AG08396 (cell line): ENCODE measurements around the gene RABL2A.
"Not testable (repeated sequence)": the region's sequence is repeated elsewhere in the genome, so short reads cannot be mapped to it uniquely, and the experiment has no call there.

Experiments
- DNase-seq: peaks from one replicate; pipeline ENCODE4 v3.0.0; 2012; ENCODE audit warnings: low spot score, mixed read lengths

The RABL2A gene

DNA sequence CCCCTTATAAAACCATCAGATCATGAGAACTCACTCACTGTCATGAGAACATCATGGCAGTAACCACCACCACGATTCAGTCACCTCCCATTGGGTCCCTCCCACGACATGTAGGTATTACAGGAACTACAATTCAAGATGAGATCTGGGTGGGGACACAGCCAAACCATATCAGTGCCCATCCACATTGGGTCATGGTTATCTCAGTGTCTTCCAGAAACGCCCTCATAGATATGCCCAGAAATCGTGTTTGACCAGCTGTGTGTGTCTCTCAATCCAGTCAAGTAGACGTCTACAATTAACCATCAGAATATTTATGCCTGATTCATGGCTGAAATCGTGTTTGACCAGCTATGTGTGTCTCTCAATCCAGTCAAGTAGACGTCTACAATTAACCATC is 17.2 kb upstream of the RABL2A start:
- DNase-seq = not testable (repeated sequence)

DNA sequence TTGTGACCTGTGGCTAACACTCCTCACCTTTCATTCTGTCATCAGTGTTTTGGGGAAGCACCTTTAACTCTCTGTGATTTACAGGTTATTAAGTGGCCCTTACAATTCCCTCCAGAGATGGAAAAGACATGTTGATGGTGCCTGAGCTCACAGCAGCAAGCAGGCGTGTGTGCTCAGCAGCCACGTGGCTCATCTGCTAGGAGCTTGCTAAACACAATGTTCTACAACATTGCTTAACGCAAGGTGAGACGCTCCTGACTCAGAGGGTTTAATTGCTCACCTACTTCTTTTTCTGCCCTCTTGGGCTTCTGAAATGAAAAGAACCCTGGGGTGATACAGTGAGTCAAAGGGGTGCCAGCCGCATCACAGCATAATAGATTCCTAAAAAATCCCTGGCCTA is 6.1 kb upstream of the RABL2A start:
- not testable (repeated sequence) for DNase-seq

DNA sequence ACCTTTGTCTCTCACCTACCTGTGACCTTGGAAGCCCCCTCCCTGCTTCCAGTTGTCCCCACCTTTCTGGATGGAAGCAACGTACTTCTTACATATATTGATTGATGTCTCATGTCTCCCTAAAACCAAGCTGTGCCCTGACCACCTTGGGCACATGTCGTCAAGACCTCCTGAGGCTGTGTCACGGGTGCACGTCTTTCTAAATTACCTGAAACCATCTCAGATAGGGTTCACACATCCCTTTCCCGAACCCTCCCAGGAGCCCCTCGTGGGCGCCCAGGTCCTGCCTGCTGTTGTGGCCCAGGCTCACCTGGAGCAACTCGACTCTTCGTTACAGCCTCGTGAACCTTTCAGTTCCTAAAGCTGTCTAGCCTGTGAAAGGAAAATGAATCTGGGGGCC is 1.2 kb upstream of the RABL2A start:
- DNase-seq = not testable (repeated sequence)

DNA sequence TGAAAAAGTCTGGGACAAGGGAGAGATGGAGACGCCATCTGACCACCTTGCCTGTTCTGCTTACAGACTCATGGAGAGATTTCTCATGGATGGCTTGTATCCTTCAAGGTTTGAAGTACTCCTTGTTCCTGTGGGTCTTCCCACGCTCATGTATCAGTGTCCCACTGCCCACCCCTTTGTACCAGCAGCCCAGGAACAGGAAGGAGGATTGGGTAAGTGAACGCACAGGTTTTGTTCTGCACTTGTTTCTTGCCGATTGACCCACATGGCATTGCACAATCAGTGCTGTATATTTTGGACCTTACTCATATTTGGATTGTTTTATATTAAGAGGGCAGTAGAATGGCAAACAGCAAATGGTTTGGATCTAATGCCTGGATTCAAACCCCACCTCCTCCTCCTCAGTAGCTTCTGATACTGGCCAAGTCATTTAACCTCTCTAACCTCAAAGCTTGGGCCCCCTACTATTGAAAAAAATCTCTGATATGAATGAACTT is 5.8 kb downstream of the RABL2A start:
- not testable (repeated sequence) for DNase-seq

DNA sequence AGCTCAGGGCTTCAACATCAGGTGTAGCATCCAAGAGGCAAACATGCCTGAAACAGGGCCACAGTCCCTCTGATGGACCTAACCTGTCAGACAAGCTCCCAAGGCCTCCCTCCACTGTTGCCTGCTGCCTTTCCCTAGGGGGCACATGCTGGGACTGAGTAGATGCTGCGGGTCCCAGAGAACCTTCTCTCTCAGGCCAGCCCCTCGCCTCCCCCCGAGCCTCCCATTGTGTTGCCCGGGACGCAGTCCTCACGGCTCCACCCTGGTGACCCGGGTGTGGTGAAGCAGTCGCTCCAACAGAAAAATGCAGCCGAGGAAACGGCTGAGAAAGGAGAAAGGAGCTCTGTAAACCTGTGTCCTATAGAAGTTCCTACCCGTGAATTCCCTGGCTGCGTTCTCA is 8.3 kb downstream of the RABL2A start:
- not testable (repeated sequence) for DNase-seq

DNA sequence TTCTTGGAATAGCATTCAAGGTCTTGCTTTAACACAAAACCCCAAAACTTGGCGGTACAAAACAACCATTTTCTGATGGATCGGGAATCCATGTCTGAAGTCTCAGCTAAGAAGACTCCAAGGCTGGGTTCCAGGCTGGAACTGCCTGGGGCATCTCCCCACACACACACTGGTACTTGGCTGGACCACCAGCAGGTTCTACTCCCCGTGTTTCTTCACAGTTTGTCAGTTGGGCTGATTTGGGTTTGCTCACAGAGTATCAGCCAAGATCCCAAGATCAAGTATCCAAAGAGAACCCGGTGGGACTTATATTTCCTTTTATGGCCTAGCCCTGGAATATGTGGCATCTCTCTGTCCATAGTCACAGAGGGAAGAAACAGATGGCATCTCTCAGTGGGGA is 9.2 kb downstream of the RABL2A start:
- not testable (repeated sequence) for DNase-seq

DNA sequence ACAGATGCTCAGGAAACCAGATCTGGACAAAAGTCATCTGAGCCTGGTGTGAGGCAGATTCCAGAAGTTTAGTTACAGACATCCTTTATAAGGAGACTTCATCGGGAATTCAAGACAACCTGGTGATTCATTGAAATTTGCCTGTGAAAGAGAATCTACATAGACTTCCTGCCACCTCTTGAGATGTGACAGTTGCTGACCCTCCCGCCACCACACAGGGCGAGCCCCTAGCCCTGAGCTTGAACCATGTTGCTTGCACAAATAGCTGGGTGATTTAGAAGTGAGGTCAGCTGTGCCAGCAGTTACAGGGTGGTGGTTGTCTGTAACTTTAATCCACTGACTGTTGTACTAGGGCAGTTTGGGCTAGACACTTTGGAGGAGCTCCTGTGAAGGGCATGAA is 11.0 kb downstream of the RABL2A start:
- not testable (repeated sequence) for DNase-seq

DNA sequence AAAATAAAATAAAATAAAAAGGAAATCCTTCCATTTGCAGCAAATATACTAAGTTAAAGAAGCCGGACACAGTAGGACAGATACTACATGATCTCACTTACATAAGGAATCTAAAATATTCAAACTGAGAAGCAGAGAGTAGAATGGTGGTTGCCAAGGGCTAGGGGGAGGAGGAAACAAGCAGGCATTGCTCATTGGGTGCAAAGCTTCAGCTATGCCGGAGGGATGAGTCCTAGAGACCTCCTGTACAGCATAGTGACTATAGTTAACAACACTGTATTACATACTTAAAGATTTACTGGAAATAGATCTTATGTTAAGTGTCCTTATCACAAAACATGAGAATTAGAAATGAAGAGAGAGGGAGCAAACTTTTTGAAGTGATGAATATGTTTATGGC is 19.2 kb downstream of the RABL2A start:
- DNase-seq = not testable (repeated sequence)

DNA sequence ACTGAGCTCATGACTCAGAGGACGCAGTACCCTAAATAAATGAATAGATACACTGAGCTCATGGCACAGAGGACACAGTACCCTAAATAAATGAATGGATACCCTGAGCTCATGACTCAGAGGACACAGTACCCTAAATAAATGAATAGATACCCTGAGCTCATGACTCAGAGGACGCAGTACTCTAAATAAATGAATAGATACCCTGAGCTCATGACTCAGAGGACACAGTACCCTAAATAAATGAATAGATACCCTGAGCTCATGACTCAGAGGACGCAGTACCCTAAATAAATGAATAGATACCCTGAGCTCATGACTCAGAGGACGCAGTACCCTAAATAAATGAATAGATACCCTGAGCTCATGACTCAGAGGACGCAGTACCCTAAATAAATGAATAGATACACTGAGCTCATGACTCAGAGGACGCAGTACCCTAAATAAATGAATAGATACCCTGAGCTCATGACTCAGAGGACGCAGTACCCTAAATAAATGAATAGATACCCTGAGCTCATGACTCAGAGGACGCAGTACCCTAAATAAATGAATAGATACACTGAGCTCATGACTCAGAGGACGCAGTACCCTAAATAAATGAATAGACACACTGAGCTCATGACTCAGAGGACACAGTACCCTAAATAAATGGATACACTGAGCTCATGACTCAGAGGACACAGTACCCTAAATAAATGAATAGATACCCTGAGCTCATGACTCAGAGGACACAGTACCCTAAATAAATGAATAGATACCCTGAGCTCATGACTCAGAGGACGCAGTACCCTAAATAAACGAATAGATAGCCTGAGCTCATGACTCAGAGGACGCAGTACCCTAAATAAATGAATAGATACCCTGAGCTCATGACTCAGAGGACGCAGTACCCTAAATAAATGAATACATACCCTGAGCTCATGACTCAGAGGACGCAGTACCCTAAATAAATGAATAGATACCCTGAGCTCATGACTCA is 24.1 kb downstream of the RABL2A start:
- DNase-seq = not testable (repeated sequence)

DNA sequence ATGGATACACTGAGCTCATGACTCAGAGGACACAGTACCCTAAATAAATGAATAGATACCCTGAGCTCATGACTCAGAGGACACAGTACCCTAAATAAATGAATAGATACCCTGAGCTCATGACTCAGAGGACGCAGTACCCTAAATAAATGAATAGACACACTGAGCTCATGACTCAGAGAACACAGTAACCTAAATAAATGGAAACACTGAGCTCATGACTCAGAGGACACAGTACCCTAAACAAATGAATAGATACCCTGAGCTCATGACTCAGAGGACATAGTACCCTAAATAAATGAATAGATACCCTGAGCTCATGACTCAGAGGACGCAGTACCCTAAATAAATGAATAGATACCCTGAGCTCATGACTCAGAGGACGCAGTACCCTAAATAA is 25.5 kb downstream of the RABL2A start:
- DNase-seq = not testable (repeated sequence)

DNA sequence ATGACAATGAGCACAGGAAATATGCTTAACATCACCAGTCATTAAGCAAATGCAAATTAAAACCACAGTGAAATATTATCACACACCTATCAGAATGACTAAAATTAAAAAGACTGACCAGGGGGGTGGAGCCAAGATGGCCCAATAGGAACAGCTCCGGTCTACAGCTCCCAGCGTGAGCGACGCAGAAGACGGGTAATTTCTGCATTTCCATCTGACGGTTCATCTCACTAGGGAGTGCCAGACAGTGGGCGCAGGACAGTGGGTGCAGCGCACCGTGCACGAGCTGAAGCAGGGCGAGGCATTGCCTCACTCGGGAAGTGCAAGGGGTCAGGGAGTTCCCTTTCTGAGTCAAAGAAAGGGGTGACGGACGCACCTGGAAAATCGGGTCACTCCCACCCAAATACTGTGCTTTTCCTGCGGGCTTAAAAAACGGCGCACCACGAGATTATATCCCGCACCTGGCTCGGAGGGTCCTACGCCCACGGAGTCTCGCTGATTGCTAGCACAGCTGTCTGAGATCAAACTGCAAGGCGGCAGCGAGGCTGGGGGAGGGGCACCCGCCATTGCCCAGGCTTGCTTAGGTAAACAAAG is 29.1 kb downstream of the RABL2A start:
- DNase-seq = not testable (repeated sequence)

DNA sequence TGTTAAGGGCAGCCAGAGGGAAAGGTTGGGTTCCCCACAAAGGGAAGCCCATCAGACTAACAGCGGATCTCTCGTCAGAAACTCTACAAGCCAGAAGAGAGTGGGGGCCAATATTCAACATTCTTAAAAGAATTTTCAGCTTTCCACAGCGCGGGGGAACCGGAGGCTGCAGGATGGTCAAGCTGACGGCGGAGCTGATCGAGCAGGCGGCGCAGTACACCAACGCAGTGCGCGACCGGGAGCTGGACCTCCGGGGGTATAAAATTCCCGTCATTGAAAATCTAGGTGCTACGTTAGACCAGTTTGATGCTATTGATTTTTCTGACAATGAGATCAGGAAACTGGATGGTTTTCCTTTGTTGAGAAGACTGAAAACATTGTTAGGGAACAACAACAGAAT is 30.7 kb downstream of the RABL2A start:
- DNase-seq = not testable (repeated sequence)

DNA sequence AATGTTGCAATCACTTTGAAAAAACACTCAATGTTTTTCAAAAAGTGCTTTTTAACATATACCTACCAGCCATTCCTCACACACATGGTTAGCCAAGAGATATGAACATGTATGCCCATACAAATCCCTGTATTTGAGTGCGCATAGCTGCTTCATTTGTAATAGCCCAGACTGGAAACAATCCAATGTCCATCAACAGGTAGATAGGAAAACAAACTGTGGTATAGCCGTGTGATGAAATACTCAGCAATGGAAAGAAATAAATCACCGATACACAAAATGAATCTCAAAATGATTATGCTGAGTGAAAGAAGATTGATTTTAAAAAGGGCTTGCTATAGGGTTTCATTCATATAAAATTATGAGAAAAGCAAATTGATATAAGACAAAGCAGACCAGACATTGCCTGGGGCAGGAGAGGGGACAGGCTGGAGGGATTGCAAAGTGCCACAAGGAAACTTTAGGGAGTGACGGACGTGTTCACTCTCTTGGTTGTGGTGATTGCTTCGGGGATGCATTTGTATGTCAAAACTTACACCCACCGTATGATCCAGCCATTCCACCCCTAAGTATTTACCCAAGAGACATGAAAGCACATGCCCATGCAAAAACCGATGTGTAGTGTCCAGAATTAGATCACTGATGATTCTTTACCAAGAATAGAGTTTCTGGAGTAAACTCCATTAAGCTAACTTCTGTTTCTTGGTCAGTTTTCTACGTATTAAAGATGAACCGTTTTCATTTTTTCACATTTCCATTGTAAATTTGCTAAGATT is 36.4 kb downstream of the RABL2A start:
- DNase-seq = not testable (repeated sequence)

DNA sequence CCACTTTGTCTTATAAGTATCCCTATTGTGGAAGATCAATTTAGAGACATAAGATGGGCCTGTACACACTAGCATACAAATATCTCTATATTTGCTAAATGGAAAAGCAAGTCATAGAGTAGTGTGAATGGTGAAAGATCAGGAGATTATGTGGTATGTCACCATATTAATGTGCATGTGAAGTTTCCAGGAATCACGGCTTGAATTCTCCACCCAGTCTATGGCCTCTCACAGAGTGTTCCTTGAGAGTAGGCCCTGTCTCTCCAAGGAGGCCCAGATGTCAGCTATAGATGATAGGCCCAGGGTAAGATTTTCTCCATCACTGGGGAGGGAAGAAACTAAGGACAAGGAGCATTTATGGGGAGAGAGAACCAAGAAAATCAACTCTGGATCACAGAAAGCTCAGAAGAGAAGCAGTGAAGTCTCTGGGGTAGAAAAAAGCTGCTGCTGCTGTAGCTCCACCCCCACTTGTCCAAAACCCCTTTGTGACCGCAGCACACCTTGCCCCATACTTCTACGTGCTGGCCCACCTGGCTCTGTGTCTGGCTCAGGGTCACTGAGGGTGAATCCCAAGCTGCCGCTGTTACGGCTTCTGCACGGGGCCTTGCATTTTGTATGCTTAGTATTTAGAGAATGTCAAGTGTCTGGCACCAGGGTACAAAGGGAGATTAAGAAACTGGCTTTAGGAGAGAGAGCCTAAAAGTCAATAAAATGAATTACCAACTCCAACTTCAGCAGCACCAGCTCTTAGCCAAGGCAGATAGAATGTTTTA is 37.9 kb downstream of the RABL2A start:
- not testable (repeated sequence) for DNase-seq

DNA sequence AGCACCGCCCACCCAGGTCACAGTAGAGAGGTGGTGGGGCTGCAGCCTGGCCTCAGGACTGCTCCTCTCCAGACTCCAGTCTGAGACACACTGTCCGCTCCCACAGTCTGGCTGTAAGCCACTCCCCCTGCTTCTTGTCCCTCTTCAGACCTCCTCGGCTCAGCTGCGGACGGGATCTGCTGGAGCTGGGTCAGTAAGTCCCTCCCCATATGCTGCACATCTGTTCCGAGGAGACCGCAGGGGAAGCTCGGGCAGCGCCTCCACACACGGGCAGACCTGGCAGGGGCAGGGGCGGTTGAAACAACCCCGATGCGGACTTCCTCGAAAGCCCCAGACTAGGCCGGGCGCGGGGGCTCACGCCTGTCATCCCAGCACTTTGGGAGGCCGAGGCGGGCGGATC is 41.9 kb downstream of the RABL2A start:
- not testable (repeated sequence) for DNase-seq

DNA sequence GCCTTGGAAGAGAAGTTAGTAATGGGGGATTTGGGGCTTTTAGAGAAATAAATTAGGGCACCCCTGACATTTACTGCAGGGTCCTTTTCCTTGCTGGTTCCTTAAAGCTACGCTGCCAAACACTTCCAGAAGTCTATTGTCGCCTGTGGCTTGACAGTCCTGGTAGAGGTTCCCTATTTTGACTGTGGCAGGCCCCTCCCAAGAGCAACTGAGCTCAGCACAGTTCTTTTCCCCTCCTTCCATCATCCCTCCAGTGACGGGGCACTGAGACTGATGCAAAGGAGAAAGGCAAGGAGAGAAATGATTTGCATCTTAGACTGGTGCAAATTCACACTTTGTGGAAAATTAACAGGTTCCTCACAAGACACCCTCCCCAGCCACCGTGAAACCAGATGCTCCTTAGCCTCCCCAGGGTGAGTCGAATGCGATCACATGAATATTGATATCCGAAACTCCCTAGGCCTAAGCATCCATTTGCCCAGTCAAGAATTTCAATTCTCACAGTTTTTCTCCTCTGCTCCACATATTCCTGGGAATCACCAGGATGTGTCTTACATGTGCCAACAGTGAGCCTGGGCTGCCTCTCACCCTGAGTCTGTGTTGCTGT is 45.4 kb downstream of the RABL2A start:
- DNase-seq = no peak

DNA sequence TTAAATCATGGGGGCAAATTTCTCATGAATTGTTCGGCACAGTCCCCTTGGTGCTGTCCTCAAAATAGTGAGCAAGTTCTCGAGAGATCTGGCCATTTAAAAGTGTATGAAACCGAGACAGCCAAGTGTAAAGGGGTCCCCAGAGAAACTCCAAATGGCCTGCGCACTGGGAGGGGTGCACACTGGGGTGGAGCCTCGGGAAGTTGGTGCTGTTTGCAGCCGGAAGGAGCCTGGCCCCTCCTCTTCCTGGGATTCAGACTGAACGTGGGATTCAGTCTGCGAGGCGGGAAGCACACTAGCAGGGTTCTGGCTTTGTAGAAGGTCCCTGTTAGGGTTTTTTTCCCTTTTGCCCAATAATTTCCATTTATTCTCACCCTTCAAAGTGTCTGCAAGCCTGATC is 48.8 kb downstream of the RABL2A start:
- DNase-seq = no peak

DNA sequence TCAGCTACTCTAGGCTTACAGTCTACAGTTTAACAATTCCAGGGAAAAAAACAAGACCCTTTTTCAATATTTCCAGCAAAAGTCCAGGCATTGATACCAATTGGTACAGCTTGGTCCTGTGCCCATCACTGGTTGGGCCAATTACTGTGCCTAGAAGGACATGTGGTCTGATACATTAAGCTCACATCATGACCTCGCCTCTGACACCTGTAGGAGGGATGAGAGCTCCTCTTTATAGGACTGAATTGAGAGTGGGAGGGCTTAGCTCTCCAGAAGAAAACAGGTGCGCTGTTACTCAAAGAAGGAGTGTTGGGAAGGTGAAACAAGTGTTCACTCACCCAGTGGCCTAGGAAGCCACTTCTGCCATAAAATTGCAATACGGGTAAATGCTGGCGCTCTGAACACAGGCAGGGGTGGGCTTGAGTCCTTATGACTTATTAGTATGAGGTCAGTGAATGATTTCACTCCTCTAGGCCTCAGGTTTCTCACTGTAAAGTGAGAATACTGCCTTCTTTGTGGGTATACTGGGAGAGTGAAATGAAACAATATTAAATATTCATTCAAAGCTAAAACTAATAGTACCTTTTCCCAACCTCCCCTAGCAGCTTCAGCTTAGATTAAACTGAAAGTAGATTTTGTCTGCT is 49.7 kb downstream of the RABL2A start:
- no peak for DNase-seq

DNA sequence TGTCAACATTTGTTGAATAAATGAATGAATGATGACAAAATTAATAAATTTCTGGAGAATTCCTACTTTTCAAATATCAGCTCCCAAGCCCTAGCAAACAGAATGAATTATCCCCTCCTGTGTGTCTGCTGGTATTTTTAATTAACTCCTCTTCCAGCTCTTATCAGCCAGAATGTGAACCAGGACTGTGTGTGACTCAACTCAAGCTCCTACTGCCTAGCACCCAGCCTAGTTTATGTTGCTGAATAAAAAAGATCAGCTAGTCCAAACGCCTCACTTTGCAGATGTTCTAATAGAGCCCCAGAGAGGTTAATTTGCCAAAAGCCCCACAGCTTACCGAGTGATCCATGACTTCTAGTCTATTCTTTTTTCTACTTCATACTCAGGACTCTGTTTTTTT is 50.3 kb downstream of the RABL2A start:
- no peak for DNase-seq

DNA sequence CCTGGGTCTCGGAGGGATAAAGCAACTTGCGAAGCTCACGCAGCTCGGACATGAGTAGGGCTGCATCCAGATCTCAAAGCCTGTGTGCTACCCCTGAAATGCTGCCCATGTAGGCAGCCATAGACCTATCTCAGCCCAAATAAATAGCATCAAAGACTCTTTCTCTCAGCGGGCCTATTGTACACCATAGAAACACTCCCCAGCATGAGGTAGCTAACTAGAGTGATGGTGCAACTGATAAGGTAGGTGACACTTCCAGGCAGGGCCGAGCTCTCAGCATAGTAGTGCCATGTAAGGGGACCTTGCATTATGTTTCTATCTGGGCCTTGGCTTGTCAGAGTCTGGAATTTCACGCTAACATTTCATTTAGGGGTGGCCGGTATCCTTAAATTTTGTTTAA is 52.4 kb downstream of the RABL2A start:
- DNase-seq = no peak

DNA sequence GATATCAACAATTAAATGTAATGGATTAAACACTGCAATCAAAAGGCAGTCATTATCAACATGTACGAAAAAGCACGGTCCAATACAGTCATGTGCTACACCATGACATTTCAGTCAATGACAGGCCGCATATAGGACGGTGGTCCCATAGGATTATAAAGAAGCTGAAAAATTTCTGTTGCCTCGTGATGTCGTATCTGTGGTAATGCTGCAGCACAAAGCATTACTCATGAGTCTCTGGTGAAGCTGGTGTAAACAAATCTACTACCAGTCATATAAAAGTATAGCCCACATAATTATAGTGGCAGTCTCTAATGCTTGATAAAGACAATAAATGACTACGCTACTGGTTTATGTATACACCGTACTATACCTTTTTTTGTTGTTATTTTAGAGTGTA is 58.4 kb downstream of the RABL2A start:
- no peak for DNase-seq
